Measurements from ENCODE around the gene CD44.

CD44 gene

GRCh38 chr11:35142481-35143075 is 3.6 kb downstream of the CD44 start:
- DNase-seq (ENCODE audit: extremely low read depth, insufficient read length) = no peak
- H3K27me3 ChIP-seq (replicated peaks; ENCODE audit: control insufficient read depth, insufficient read depth, low read length) = no peaks in the 10 kb centered on the region
- H3K4me3 ChIP-seq (replicated peaks; ENCODE audit: low read depth, low read length) = peak overlapping the region; percentile 84

DNA sequence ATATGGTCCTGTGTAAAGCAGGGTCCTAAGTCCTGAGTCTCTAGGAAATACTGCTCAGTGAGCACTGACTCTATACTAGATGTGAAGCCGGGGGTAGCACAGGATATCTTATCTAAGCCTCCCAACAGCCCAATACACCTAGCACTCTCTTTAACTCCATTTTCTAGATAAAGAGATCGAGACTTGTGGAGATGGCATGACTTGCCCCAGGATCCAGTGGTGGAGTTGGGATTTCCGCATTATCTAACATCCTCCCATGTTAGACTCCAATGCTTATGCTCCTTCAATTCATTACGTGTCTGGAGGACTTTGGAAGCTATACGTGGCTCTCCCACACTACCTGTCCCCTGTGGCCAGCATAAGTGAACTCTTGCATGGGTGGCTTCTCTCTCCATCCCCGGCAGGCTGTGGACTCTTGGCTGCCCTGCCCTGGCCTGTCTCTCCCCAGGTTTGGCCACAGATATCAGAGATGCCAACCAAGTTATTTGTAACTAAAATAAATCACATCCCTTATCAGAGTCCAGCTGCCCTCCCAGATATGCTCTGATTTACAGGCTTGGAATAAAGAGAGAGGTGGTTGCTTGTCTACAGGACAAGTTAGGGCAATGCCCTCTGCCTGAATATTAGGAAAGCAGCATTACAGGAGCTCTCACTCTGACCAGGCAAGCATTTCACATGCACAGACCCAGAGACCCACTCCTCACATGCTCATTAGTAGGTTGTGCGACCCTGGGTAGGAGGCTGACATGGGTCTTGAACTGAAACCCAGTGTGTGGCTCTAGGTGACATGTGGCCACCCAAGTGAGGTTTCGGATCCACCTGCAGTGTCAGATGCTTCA is 4.5 kb downstream of the CD44 start:
- TF ChIP-seq CTCF (IDR thresholded peaks at IDR 0.05; ENCODE audit: insufficient read depth, low read length, poor library complexity, severe bottlenecking) = no peak
- no peak for DNase-seq (ENCODE audit: extremely low read depth, insufficient read length)
- Histone ChIP-seq H3K36me3 (ENCODE audit: control insufficient read depth, insufficient read depth, low read length) (peaks cover 9% of the 10 kb centered on the region), H3K4me3 (replicated peaks; ENCODE audit: low read depth, low read length) (peak overlapping the region; percentile 84), H3K27me3 (replicated peaks; ENCODE audit: control insufficient read depth, insufficient read depth, low read length) (no peaks in the 10 kb centered on the region)

More at GRCh38 chr11:35142481-35143075, 3.6 kb downstream of the CD44 start:
- TF ChIP-seq CTCF (IDR thresholded peaks at IDR 0.05; ENCODE audit: insufficient read depth, low read length, poor library complexity, severe bottlenecking) = peak; percentile 18
- H3K36me3 ChIP-seq (ENCODE audit: control insufficient read depth, insufficient read depth, low read length) = peaks cover 5% of the 10 kb centered on the region

DNA sequence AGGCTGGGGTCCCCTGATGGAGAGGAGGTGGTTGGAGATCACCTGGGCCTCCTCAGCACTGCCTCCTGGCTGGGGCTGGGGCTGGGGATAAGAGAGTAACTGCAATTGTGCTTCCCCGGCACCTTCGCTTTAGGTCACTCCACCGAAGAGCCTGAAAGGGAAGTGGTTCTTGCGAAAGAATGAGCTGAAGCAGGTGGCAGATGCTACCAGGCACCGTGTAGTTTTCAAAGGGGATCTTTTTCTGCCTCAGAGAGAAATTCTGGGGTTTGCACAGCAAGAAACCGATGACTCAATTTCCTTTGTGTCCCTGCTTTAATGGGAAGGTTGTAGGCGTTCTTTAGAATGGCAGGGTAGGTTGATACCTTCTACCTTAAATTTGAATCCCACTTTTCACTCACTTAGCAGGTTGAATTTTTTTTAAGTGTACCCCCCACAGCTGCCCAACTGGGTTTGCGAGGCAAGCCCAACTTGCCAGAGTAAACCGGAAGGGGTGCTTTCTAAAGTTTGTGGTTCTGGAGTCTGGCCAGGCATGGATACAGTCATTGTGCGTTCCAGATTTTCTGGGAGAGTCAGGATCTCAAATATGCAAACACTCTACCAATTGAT is 5.3 kb downstream of the CD44 start:
- Histone ChIP-seq H3K4me3 (replicated peaks; ENCODE audit: low read depth, low read length) (peak overlapping the region; percentile 84), H3K27me3 (replicated peaks; ENCODE audit: control insufficient read depth, insufficient read depth, low read length) (no peaks in the 10 kb centered on the region), H3K36me3 (ENCODE audit: control insufficient read depth, insufficient read depth, low read length) (peaks cover 9% of the 10 kb centered on the region)
- peak; percentile 77 for DNase-seq (ENCODE audit: extremely low read depth, insufficient read length)
- TF ChIP-seq CTCF (IDR thresholded peaks at IDR 0.05; ENCODE audit: insufficient read depth, low read length, poor library complexity, severe bottlenecking) = peak; percentile 31

GRCh38 chr11:35144806-35145205 is 5.8 kb downstream of the CD44 start:
- TF ChIP-seq CTCF (IDR thresholded peaks at IDR 0.05; ENCODE audit: insufficient read depth, low read length, poor library complexity, severe bottlenecking) = no peak
- no peak for DNase-seq (ENCODE audit: extremely low read depth, insufficient read length)
- Histone ChIP-seq H3K4me3 (replicated peaks; ENCODE audit: low read depth, low read length) (peak overlapping the region; percentile 84), H3K27me3 (replicated peaks; ENCODE audit: control insufficient read depth, insufficient read depth, low read length) (no peaks in the 10 kb centered on the region), H3K36me3 (ENCODE audit: control insufficient read depth, insufficient read depth, low read length) (peaks cover 10% of the 10 kb centered on the region)

DNA sequence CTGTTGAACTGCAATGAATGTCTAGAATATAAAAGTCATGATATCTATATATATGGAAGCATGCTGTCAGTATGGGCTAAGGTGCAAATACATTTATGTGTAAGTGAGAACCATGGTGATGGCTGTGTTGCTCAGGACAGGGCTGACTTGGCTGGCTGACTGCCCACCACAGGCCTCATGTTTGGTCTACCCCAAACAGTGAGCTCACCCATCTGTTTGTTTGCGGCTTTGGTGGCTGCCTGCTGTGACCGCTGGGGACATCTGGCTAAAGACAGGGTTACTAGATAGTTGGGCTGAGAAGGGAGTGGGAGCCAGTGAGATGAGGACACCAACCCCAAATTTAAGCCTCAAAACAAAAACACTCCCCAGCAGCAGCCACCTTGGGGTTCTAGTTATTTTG is 6.3 kb downstream of the CD44 start:
- peak; percentile 81 for DNase-seq (ENCODE audit: extremely low read depth, insufficient read length)
- H3K36me3 ChIP-seq (ENCODE audit: control insufficient read depth, insufficient read depth, low read length) = peaks cover 10% of the 10 kb centered on the region
- no peaks in the 10 kb centered on the region for H3K27me3 ChIP-seq (replicated peaks; ENCODE audit: control insufficient read depth, insufficient read depth, low read length)
- peak overlapping the region; percentile 84 for H3K4me3 ChIP-seq (replicated peaks; ENCODE audit: low read depth, low read length)
- no peak for TF ChIP-seq CTCF (IDR thresholded peaks at IDR 0.05; ENCODE audit: insufficient read depth, low read length, poor library complexity, severe bottlenecking)
